NCI-H748 treated with DMSO at 0.1 percent for 48 hours (cell line): ENCODE data around the gene VIT.

Source experiments
- DNase-seq: peaks from one replicate; lab custom pipeline; 2025; lab: John Stamatoyannopoulos, UW

VIT gene

GRCh38 chr2:36859366-36859792, 162.9 kb downstream of the VIT start:
- DNase-seq, result no peak

- no peak for DNase-seq
These were observed 165.4 kb downstream of the VIT start for GRCh38 chr2:36861896-36862295.
